ENCODE results near the gene SMAD3.

SMAD3 gene

DNA sequence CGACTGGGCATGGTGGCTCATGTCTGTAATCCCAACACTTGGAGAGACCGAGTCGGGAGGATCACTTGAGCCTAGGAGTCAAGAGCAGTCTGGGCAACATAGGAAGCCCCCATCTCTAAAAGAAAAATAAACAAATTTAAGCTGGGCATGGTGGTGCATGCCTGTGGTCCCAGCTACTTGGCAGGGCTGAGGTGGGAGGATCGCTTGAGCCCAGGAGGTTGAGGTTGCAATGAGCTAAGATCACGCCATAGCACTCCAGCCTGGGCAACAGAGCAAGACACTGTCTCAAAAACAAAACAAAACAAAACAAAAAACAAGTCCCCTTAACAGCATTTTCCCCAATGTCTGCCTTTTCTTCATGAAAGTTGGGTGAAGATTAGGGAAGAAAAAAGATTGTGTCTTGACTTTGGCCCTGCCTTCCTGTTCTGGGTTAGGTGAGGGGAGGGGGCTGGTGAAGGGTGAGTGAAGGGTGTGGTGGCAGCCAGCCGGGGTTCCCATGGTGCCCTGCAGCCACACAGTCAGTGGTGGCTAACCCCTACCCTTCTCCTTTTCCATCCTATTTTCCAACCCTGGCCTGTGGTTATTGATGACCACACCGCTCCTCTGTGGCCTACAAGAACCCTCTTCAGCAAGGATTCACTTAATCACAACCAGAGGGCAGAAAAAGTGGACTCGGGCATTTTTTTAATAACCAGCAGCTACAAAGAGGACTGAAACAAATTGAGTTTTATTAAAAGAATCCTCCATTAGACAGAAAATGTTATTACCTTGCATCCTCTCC, 28.4 kb upstream of the SMAD3 start:
- DNase-seq (ENCODE audit: low read depth in 2 of 2) = no peak

DNA sequence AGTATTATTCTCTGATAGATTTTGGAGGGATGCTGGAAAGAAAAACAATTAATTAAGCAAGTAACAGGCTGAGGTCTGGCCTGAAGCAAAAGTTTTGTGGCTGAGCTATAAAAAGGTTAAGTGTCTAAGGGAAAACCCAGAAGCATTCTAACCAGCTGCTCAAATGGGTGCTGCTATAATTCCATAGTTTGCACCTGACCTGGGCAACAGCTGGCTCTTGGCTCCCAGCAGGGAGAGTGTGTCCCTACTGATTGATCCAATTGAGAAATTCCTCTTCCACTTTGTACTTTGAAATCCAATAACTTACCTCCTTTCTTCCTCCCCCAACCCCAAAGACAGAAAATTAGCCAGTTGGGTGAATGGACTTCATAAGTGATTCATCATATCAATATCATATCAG, 27.7 kb upstream of the SMAD3 start:
- DNase-seq (ENCODE audit: low read depth in 2 of 2) = no peak

DNA sequence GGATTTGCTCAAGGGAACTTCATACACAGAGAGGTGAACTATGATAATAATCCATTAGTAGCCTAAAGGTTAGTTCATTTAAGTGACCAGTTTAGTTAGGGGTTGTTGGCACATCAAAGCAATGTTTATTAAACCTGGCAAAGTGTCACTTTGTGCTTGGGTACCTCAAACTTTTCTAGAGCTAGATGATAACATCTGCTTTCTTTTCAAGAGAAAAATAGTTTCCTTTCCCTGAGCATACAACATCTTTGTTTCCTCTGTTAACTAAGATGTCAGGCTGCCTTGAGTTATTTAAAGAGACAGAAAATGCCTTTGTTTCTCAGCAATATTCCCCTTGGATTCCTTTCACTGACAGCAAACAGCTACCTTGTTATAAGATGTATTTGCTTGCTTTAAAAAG, 26.7 kb upstream of the SMAD3 start:
- no peak for DNase-seq (ENCODE audit: low read depth in 2 of 2)

DNA sequence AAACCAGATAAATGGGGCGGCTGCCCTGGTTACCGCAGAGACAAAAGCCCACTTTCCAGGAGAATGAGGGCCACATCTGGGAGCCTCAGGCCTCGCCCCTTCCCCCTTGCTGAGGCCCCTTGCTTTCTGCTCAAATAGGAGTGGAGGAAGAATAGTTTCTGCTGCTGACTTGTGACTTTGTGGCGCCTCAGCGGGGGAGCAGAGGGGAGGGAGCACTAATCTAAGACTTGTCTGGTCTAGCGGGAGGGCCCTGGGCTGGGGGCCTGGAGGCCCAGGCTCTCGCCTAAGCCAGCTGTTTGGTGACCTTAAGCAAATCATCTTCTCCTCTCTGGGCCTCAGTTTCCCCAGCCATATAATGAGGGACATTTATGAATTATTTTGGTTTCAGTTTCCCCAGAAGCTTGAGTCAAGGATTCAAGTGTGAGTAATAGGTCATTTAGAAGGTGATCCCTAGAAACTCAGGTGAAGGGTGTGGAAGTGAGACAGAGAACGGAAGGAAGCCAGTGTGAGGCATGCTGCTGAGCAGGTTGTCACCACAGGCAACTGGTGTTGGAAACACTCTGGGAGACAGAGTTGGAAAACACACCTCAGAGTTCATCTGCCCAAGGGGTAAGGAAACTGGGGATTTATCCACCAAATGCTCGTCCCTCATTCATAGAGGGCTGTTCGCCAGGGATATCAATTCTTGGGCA, 25.9 kb upstream of the SMAD3 start:
- DNase-seq (ENCODE audit: low read depth in 2 of 2) = no peak

DNA sequence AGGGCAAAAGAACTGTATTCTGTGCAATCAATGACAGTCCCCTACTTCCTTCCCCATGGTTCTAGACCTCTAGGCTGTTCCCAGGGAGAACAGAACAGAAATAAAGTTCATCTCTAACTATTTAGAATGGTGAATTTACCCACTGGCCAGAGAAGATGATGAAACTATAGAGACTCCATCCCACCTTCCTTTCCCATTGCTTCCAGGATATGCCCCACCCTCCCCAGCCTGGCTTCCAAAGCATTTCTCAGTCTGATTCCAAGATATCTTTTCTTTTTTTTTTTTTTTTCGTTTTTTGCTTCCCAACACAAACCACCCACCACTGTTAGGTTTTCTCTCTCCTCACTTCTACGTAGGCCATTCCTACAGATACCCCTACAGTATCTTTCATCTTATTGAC, 25.1 kb upstream of the SMAD3 start:
- no peak for DNase-seq (ENCODE audit: low read depth in 2 of 2)

DNA sequence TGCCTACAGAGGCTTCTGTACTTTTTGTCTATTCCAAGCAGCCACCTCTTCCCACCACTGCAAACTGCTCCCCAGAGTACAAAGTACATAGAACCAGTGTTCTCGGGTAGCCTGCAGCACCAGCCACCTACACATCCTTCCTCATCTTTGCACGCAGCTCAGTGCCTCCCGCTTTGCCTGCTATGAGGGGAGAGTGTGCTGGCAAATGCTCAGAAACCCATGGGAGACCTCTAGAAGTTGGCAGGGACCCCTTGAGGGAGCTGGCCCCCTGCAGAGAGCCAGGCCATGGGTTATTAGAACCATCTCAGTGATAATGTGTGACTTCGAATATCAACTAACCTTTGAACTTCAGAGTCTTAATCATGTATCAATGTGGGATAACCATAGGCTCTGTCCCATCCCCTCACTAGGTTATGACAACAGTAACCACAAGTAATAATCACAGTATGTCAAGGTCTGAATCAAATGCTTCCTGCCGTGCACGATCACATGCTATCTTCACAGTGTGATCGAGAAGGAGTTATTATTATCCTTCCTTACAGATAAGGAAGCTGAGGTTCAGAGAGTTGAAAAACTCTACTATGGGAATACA, 22.8 kb upstream of the SMAD3 start:
- no peak for DNase-seq (ENCODE audit: low read depth in 2 of 2)

DNA sequence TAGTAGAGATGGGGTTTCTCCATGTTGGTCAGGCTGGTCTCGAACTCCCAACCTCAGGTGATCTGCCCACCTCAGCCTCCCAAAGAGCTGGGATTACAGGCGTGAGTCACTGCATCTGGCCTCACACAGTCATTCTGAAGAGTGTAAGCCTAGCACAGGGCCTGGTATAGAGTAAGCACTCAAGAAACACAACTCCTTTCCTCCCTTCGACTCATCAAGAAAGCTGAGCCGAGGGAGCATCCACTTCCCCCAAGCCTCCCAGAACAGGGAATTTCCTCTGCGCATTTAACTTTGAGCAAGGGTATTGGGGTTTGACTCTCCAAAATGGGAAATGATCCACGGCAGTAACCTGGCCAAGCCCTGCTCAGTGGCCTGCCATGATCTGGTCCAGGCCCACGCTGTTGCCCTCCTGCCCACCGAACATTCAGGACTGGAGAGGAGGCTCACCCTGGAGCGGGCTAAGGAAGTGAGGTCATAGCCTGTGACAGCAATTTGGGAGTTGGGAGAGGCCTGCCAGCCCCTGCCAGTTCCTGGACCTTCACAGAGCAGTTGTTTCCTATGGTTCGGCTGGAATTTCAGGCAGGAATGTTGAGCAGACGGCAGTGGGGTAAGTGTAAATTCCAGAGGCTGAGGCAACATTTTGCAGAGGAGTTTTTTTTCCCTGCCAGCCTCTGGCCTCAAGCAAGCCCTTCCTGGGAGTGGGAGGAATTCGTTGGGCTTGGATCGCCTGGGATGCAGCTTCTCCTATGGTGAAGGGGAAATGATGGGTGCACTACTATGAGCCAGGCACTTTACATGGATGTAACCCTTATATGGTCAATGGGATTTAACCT, 21.2 kb upstream of the SMAD3 start:
- no peak for DNase-seq (ENCODE audit: low read depth in 2 of 2)

DNA sequence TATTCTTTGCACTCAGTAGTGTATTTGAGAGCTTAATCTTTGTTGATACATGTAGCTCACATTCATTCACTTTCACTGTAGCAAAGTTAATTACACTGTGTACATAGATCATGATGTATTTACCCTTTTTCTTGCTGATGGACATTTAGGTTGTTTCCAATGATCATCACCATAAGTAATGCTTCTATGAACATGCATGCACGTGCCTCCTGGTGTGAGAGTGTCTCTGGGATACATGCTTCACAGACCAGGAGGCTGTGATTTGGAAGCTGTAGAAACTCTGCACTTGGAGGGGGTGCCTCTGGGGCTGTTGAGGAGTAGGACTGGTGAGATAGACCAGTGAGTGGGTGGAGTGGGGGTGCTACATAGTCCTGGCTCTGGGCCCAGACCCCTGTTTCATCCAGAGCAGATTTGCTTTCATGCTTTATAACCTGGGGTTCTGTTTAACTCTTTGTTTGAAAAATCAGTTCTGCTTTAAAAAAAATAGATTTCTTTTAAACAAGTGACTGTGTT, 18.2 kb upstream of the SMAD3 start:
- no peak for DNase-seq (ENCODE audit: low read depth in 2 of 2)

DNA sequence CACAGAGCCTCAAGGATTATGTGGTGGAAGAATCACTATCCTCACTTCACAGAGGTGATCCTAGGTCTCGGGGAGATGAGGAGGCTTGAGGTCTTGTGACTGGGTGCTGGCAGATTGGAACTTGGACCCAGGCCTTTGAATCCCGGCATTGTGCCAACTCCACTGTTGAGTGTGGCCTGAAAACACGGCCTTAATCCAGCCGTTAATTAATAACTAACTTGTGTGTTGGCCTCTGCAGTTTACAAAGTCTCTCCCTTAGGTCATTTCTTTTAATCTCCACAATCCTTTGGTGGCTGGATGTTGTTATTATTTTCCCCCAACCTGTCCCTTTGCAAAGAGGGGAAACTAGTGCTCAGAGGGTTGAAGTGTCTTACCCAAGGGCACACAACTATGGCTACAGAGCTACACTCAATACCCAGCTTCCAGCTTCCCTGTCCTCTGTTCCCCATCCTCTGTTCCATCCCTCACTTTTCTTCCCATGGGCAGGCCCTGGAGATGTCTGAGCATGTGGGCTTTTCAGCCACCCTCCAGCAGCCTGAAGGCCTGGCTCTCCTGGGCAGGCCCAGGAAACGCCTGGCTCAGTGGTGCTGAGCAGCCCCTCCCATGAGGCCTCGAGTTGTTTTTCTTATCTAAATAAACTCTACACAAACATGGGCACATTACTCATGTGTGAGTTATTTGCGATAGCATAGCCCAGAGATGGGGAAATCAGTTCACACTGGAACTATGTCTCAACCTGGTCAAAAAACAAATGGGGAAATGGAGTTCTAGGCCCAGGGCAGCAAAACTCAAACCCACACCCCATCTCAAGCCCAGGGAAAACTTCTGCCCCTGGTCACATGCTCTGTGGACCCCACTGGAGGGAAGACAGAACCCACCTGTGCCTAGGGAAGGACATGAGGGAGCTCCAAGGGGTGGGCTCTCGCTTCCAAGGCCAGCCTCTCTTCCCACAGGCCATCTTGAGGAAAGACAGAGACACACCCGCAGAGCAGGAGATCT, 16.8 kb upstream of the SMAD3 start:
- DNase-seq (ENCODE audit: low read depth in 2 of 2) = no peak

DNA sequence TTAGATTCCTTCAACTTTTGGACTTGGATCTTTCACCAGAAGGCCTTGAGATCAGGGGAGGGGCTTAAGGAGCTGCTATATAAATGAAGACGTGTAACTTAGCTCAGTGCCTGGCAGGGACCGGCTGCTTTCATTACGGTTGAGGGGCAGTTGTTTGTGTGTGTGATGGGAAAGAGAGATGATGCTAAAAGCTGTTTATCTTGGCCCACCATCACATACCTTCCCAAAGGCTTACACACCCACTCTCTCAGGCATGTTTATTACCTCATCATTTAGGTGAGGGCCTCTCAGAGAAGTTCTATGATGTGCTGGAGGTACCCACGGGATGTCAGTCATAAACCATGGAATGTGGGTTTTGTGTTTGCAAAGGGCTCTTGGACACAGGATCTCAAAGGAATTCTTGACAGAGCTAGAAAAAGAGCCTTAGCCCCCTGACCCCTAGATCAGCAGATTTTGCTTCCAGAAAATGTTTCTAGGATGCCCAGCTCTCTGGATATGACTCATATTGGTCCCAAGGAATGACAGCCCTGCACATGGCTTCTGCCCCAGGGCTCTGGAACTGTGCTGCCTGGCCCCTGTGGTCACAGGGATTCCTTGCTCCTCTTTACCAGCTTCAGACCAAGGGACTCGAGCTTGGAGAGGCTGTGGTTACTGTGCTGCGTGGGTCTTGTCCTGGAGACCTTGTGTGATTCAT, 15.9 kb upstream of the SMAD3 start:
- DNase-seq (ENCODE audit: low read depth in 2 of 2) = no peak

DNA sequence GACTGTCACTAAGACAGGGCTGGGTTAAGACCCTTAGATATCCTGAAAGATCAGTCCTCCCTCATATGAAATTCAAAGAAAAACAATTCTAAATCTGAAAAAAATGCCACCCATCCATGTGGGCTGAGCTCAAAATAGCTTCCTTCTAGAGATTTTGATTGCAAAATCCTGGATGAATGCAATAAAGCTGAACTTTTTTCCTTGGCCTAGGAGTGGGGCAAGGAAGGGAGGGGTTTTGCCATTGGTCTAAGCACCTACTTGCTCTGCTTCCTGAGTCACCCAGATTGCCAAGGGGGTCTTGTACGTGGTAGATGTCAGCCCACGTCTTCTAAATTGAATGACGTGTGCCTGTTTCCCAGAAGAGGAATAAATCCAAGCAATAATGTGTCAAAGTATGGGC, 15.3 kb upstream of the SMAD3 start:
- DNase-seq (ENCODE audit: low read depth in 2 of 2) = no peak

DNA sequence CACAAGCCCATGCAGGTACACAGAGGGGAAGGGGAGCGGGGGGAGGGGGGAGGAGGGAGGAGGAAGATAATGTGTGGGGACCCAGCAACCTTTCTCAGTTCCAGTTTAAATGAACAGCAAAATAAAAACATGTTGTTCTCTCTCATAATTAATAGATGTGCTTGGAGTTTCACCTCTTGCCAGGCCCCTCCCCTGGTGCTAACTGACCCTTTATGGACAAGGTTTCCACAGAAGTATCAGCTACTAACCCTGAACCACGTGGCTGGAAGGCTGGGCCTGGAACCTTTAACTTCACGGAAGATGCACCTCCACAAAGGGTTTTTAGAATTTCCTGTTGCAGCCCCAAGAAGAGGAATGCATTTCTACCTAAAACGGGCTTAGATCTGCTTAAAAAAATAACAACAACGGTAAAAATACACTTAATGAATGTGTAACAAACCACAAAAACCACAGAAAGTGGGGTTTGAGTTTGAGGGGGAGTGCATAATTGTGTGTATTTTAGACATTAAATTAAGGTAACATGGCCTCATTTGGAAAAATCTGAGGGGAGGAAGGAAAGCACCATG, 14.8 kb upstream of the SMAD3 start:
- DNase-seq (ENCODE audit: low read depth in 2 of 2) = no peak

DNA sequence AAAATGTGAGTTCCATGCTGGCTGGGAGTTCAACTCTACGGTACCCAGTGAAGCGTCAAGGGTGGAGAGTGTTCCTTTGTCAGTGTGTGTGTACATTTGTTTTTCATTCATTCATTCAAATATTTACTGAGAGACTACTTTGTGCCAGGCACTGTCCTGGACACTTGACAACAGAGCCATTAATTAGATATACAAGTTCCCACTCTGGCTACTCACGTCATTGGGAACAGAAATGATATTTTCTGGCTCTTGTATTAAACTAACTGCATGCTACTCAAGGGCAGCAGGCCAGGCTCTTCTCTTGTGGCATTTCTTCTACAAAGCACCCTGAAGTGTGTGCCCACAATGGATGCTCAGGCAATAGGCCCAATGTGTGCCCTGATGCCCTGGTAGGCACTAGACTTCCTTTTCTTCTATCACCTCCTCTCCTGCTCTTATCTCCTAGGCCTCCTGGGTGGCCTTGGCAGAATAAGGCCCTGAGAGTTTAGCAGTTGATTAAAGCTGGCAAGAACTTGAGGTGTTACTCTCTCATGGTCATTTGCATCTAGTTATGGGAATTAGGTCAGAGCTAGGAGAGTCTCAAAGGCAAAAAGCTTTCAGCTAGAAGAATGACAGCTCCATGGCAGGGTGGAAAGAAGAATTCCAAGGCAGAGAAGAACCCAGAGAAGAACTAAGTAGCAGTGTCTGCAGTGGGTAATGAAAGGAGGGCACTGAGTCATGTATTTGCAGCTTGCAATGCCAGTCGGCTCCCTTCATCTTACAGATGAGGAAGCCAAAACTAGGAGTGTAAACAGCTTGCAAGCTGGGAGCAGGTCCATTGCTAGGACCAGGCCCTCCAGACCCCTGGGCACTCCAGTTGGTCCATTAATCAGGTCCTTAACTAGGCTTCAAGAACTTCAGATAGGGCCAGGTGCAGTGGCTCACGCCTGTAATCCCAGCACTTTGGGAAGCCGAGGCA, 14.0 kb upstream of the SMAD3 start:
- no peak for DNase-seq (ENCODE audit: low read depth in 2 of 2)

DNA sequence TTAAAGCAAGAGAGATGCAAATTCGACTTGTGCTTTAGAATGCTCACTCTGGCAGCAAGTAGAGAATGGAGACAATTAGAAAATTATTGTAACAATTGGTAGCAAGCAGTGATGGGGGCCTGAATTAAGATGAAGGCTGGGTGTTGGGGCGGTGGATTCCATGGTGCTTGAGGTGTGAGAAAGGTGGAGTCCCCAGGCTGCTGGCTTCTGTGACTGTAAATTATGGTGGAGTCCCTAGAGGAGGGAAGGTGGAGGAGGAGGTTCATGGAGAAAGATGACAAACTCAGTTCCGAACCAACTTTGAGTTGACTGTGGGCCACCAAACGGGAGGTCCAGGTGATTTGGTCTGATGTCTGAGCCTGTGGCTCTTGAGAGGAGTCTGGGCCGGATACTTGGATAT, 10.7 kb upstream of the SMAD3 start:
- DNase-seq (ENCODE audit: low read depth in 2 of 2) = no peak

DNA sequence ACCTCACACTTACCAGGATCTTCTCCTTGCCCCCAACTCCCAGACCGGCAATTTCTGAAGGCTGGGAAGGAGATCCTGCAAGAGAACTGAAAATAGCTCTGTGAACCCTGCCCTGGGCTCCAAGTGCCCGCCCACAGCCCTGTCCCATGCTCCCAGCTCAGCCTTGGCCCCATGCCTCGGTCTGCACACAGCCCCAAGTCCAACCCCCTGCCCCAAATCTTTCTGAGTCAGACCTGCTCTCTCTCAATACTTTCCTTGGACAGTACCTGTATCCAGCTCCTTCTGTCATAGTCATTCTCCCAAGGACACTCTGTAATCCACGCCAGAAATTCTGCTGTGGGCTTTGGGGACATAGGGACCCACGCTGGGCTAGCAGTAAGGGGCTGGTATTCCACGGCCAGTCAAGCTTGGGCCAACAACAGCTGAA, 6.3 kb upstream of the SMAD3 start:
- no peak for DNase-seq (ENCODE audit: low read depth in 2 of 2)

DNA sequence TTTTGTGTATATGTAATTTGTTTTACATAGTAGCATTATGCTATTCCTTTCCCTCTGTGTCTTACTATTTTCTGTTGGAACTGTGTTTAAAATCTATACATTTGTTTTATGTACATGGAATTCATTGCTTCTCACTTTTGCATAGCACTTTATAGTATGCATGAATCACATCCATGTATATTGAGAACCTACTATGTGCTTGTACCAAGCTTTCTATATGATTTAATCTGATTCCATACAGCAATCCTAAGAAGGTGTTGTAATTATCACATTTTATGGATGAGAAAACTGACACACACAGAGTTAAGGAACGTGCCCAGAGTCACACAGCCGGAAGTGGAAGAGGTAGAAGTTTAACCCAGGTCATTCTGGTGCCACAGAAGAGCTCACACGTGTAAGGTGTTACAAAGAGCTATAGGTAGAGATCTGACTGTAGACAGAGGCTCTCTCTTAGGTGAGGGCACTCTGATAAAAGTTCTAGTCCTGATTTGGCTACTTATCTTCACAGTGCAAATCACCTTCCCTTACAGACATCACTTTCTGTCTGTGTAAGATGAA, 3.5 kb upstream of the SMAD3 start:
- no peak for DNase-seq (ENCODE audit: low read depth in 2 of 2)

DNA sequence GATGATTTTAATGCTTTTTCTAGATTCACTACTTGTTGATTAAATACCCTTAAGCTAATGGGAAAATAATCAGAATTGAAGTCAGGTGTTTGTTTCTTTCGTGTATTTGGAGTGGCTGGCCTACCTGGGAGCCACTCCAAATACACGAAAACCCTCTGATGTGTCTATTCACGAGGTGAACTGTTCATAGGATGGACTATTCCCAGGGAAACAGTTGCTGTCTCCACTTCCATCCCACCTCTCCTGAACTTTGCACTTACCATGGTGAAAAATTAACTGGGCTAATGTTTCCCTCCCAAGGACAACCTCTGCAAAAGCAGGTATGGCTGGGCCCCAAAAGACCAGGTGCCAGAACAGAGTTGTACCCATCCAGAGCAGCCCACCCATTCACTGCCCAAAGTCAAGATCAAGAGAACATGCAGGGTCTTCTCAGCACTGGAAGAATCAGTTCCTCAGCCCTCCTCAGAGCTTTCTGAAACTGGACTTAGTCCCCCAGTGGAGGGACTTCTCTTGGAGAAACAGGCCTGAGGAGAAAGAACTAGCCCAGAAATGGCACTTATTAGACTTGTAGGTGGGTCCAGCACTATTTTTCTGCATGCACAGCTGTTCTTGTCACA, 2.9 kb upstream of the SMAD3 start:
- no peak for DNase-seq (ENCODE audit: low read depth in 2 of 2)
